Stimulated activated CD8-positive, alpha-beta memory T cell treated with anti-CD3 and anti-CD28 coated beads, Interleukin-15, amount 100 ng/mL, for 48 hours (primary cell): Measurements from ENCODE around the gene MEP1A.
"Not testable (repeated sequence)": the region's sequence is repeated elsewhere in the genome, so short reads cannot be mapped to it uniquely, and the experiment has no call there.

Experiments used
- DNase-seq, 2 donors: peaks; one replicate each; pipeline ENCODE4 v3.0.0-alpha.2; 2020; ENCODE audit warnings: low read depth in 2 of 2

MEP1A gene

GRCh38 chr6:46793138-46793537 is at the start of gene MEP1A:
Gene MEP1A, plus strand, starts transcription at chr6:46793389. Its CDS starts 10 bp downstream, at chr6:46793399.
- no peak for DNase-seq

GRCh38 chr6:46743425-46744158 is 49.6 kb upstream of the MEP1A start:
- no peak for DNase-seq

DNA sequence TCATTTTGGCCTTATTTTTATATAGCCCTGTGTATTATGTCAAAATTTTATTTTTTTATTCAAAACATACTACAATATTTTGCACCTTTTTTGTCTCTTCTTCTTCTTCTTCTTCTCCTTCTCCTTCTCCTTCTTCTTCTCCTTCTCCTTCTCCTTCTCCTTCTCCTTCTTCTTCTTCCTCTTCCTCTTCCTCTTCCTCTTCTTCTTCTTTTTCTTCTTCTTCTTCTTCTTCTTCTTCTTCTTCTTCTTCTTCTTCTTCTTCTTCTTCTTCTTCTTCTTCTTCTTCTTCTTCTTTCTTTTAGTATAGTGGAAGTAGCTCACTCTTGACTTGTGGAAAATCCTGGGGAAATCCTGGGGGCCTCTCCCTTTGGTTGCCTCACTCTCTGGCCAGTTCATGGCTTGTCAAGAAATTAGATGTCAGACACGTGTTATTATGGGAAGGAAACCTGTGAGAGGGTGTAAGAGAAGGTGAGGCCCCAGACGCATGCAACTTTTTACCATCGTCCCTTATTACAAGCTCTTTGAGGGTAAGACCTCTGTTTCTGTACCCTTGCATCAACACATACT is 48.9 kb upstream of the MEP1A start:
- not testable (repeated sequence) for DNase-seq

DNA sequence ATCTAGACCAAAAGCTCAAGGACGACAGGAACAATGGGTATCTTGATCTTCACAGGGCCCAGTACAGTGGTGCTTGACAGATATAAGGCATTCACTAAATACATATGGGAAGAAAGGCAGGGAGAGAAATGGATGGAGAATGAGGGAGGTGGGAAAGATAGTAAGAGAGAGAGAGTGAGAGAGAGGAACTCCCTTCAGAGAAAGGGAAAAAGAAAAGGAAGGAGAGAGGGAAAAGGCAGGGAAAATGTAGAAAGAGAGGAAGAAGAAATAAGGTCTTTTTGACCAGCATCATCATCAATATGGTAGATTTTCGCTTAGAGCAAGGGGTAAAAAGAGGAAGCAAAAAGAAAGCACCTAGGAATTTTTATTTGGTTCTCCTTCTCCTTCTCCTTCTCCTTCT is 47.2 kb upstream of the MEP1A start:
- no peak for DNase-seq

DNA sequence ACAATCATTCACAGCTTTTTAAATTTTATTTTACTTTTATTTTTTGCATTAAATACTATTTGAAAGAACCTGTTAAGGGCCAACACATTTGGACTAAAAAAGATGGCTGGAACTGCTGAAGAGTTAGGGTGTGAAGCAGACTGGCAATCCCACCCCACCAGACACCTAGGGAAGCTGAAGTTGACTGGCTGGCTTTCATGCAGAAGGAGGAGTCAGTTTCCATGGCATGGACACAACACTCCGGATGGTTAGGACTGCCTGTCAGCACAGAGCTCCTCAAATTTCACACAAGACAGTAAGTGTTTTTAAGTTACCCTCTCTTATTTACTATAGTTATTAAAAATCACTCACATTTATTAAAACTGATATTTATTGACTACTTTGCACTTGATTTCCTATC is 46.5 kb upstream of the MEP1A start, which contains the start of gene ANKRD66:
Gene ANKRD66 (plus strand): TSS at position 238 of the 400 bp plus-strand sequence. CDS start 5,016 bp downstream, outside the sequence.
- no peak for DNase-seq

- DNase-seq = no peak
Observed at GRCh38 chr6:46748940-46749503, 44.2 kb upstream of the MEP1A start.

- DNase-seq = no peak
Observed at GRCh38 chr6:46749731-46750130, 43.5 kb upstream of the MEP1A start.

DNA sequence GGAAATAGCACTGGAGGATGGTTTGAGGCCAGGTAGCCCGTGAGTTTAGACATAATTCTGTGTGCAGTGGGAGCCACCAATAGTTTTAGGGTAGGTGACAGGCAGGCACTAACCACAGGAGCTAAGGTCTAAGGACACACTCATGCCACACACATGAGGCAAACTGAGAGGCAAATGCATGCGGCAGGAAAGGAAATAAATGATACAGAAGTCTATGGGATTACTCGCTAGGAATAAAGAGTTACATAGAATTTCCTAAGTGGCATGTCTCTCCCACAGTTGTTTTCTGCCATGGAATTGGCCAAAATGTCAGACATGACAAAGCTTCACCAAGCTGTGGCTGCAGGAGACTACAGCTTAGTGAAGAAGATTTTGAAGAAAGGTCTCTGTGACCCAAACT is 41.5 kb upstream of the MEP1A start:
- DNase-seq = no peak

DNA sequence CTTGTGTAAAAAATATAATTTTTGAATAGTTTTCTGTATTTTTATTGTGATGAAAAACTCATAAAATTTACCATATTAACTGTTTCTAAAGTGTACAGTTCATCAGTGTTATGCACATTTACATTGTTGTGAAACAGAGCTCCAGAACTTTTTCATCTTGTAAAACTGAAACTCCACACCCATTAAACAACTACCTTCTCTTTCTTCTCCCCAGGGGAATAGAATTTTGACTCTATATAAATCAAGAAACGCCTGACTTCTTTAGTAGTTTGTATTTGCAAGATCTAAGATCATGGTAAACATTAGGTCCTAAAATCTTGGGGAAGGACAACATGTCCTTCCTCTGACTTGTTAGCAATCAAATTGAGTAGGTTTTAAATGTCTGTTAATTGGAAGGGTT is 37.3 kb upstream of the MEP1A start:
- no peak for DNase-seq

DNA sequence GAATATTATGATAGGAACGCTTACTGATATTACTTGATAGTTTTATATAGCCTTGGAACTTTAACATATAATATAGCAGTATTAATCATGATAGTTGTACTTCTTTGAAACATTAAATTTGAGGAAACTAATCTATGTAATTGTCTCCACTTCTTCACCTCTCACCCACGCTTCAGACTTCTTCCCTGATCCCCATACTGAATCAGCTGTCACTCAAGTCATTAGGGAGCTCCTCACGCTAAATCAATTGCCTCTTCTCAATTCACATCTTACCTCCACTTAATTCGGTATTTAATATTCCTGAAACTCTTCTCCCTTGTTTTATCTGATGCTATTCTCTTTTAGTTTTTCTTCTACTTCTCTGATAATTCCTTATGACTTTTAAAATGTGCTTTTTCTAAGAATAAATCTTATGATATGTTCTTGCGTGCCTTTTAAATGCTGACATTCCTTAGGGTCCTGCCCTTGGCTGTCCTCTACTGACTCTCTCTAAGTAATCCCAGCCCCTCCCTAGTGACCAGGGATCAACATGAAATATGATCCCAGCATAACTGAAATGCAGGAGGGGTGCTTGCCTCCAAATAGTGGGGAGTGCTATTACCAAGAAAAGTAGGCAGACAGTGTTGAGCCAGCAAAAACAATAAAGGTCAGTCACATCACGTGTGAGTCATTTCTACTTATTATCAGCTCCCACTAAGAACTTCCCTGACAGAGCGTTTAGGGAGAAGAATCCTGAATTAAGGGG is 36.5 kb upstream of the MEP1A start:
- no peak for DNase-seq

DNA sequence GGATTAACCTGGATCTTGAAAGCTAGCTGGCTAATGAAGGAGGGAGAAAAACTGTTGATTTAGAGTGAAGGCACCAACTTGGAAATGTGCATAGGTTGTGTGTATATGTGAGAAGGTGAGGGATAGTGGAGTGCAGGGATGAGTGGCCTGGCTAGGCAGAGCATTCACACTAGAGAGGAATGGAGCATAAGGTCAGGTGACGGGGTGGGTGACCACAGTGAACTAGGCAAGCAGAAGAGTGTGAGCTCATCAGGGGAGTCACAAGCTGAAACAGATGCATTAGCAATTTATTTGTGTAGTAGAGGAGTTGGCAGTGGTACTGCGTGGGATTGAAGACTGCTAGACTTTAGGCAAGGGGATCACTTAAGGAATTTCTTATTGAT is 36.0 kb upstream of the MEP1A start:
- DNase-seq = no peak

DNA sequence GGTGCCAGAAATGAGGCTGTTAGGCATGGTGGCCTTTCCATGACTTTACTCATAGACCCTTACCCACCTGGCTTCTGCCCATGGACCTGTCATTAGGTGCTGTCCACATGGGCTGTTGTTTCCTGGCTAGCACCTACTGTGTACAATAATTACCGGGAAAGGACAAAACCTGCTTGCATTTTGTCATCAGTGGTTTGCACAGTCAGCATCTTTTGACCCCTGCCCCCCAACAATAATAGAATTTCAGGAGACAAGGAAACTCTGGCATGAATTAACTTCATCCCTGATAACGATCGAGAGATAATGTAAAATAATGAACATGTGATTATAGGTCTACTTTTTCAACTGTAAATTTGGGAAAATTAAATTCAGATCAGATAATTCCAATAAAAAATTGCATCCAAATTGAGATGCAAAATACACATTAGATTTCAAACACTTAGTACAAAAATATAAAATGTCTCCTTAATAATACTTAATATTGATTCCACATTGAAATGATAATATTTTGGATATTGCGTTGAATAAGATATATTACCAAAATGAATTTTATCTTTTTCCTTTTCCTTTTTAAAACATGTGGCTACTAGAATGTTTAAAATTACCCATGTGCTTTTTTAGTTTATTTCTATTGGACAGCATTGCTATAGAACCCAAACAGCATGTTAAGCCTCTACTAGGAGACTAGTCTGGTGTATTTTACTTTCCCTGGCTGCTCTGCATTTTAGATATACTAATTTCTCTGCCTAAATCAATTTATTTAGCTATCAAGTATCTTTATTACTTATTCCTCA is 34.0 kb upstream of the MEP1A start:
- DNase-seq = no peak

DNA sequence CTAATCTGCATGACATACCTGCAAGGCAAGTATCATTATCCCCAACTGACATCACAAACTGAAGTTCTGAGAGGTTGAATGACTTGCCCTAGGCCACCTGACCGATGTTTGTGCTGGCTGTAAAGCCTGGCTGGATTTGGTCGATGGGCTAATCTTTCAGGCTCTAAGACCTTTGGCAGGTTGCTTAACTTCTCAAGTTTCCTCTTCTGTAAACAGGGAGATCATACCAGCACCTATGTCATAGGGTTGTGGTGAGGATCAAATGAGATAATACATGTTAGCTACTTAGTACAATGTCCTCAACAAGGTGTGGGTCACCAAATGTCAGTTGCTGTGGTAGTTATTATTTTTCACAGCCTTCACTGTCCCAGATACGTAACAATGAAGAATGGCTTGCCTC is 32.3 kb upstream of the MEP1A start:
- DNase-seq = no peak

DNA sequence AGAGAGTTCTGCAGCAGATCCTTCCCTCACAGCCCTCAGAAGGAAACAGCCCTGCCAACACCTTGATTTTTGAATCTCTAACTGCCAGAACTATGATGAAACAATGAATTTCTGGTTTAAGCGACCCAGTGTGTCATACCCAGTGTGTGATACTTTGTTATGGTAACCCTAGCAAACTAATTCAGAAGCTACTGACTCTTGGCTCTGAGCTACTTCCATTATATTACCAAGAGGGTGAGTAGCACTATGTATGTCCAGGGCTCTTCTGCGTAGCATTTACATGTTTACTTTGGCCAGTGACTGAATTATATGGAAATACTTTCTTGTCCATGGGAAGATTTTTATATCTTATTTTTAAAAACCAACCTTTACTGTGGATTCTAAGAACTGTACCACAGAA is 29.7 kb upstream of the MEP1A start:
- DNase-seq = no peak

DNA sequence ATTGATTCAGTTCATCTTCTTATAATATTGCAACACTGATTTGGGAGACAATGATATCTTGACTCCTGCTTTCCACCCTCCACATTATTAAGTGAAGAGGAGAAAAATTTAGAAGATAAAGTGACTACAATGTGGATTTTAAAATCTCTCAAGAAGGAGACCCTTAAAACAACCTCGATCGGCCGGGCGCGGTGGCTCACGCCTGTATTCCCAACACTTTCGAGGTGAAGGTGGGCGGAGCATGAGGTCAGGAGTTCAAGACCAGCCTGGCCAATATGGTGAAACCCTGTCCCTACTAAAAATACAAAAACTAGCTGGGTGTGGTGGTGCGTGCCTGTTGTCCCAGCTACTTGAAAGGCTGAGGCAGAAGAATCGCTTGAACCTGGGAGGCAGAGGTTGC is 28.9 kb upstream of the MEP1A start:
- DNase-seq = not testable (repeated sequence)

GRCh38 chr6:46764961-46765360 is 28.2 kb upstream of the MEP1A start:
- DNase-seq = no peak

DNA sequence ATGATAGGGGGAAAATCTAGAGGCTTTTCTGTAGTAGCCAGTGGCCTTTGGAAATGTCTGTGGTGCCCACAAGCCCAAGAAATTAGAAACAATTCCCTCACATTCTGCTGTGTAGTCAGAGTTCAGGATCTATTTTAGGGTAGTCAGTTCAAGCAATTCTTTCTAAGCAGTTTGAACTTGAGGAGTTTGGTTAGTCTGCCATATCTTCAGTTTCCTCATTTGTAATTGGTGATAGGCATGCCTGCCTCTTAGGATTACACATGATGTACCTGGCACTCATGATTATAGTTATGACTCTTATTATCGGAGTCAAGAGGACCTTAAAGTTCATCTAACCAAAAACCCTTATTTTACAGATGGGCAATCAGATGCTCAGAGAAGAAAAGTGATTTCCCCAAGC is 21.2 kb upstream of the MEP1A start:
- DNase-seq = no peak

DNA sequence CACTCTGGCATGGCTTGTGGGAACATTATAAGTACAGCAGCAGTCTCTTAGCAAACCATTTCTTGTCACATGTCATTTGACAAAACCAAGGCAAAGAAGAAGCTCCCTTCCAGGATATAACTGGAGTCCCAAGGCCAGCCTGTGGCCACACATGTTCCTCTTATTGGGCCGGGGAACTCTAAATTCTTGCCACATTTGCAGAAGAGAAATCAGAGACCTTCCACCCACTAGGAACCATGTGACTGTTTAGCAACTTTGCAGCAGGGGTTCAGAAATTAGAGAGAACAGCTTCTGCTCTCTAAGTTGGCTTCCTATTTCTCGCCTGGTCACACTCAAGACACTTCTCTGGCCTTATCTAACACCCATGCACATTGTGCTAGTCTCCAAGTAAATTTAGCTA is 20.4 kb upstream of the MEP1A start:
- no peak for DNase-seq

DNA sequence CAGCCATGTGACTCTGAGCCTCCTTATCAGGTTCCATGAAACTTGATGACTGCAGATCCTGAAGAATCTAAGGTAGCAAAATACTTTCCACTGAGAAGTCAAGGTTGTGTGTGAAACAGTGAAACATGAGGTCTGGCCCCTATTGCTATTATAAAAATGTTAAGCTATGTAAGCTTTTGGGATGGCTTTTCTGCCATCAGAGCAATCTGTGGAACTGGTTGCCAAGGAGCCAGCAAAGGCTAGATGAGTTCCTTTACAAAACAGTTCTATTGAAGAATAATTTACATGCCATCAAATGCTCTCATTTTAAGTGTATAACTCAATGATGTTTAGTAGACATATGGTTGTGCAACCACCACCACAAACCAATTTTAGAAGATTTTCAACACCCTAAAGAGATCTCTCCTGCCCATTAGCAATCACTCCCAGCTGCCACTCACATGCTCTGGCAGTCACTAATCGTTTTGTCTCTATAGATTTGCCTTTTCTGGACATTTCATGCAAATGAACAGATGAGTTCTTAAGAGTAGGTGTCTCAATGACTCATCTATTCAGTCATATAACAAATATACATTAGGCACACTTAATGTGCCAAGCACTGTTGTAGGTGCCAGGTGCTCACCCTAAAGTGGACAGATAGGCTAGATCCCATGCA is 19.9 kb upstream of the MEP1A start:
- DNase-seq = no peak

- DNase-seq = not testable (repeated sequence)
Observed at GRCh38 chr6:46774736-46775135, 18.5 kb upstream of the MEP1A start.

DNA sequence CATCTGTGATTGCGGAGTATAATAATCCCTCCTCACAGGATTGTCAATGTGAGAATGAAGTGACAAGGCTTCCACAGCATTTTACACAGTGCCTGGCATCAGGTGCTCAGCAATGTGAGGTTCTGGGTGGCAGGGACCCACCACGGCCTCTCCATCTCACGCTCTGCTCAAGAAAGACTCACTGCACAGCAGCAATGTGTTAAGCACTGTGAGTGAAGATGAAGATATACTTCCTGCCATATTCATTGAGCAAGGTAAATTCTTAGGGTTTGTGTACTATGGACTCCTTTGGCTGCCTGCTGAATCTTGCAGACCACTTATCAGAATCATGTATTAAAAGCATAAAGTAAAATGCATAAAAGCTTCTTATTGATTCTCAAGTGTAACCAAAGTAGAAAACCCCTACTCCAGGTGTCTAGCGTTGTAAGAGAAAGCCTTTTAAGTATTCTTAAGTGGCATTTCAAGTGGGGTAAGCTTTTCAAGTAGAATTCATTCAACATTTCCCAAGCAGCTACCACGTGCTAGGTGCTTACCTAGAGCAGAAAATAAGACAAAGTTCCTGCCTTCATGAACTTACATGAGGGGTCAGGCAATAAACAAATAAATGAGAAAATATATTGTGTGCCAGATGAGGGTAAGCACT is 17.0 kb upstream of the MEP1A start:
- no peak for DNase-seq
